Mesenchymal stem cell (in vitro differentiated cells and primary cell): ENCODE results near the gene WDR48.
A peak's percentile ranks its signal among the peaks of the same experiment; 100 is the strongest.

ENCODE experiments used
- DNase-seq: peaks from one replicate; pipeline ENCODE4 v3.0.0-alpha.2; 2013
- H2AFZ ChIP-seq: one replicate; pipeline ENCODE4 v1.6.1; 2013; ENCODE audit warnings: low read depth, mild to moderate bottlenecking, control low read depth, inconsistent platforms, low read length, moderate library complexity
- H2AK5ac ChIP-seq: 2 replicates; pipeline ENCODE4 v1.6.1; 2013; ENCODE audit warnings: low read length, moderate library complexity, mild to moderate bottlenecking, inconsistent platforms; ENCODE audit not compliant: severe bottlenecking
- H2BK120ac ChIP-seq: one replicate; pipeline ENCODE4 v1.6.1; 2013; ENCODE audit warnings: low read depth, mild to moderate bottlenecking, inconsistent platforms, low read length, moderate library complexity
- H2BK12ac ChIP-seq, 2 experiments: one replicate each; pipeline ENCODE4 v1.6.1; 2013; ENCODE audit warnings: inconsistent platforms in 2 of 2, low read length in 2 of 2, mild to moderate bottlenecking in 2 of 2, moderate library complexity in 2 of 2, control low read depth in 1 of 2
- H2BK15ac ChIP-seq: one replicate; pipeline ENCODE4 v1.6.1; 2013; ENCODE audit warnings: mild to moderate bottlenecking, low read depth, inconsistent platforms; ENCODE audit not compliant: poor library complexity, severe bottlenecking
- H2BK5ac ChIP-seq: 2 replicates; pipeline ENCODE4 v1.6.1; 2013; ENCODE audit warnings: low read depth, mild to moderate bottlenecking, low read length, control low read depth, inconsistent platforms; ENCODE audit not compliant: poor library complexity, severe bottlenecking
- H3K14ac ChIP-seq, 2 experiments: one replicate each; pipeline ENCODE4 v1.6.1; 2013; ENCODE audit warnings: inconsistent platforms in 2 of 2, low read length in 2 of 2, control low read depth in 1 of 2, mild to moderate bottlenecking in 1 of 2, moderate library complexity in 1 of 2
- H3K18ac ChIP-seq, 2 experiments: one replicate each; pipeline ENCODE4 v1.6.1; 2013; ENCODE audit warnings: inconsistent platforms in 2 of 2, low read length in 2 of 2, control low read depth in 1 of 2, low read depth in 1 of 2, mild to moderate bottlenecking in 1 of 2
- H3K23ac ChIP-seq, 2 experiments: one replicate each; pipeline ENCODE4 v1.6.1; 2013; ENCODE audit warnings: inconsistent platforms in 2 of 2, low read length in 2 of 2, mild to moderate bottlenecking in 2 of 2, moderate library complexity in 2 of 2, control low read depth in 1 of 2
- H3K27ac ChIP-seq: 2 replicates; pipeline ENCODE4 v1.5.1; 2013; ENCODE audit warnings: mild to moderate bottlenecking, moderate library complexity, low read length, control low read depth, inconsistent platforms; ENCODE audit not compliant: poor library complexity, severe bottlenecking
- H3K27me3 ChIP-seq, 2 experiments: 2 replicates each; pipeline versions ENCODE4 v1.6.1 to v1.7.0; 2013; ENCODE audit warnings: low read length in 2 of 2, mild to moderate bottlenecking in 2 of 2, moderate library complexity in 2 of 2, control low read depth in 1 of 2, inconsistent platforms in 1 of 2; ENCODE audit not compliant: control insufficient read depth in 1 of 2, insufficient read depth in 1 of 2
- H3K36me3 ChIP-seq, 2 experiments: 2 replicates each; pipeline versions ENCODE4 v1.6.1 to v1.7.0; 2013; ENCODE audit warnings: low read length in 2 of 2, control low read depth in 1 of 2, inconsistent platforms in 1 of 2, low read depth in 1 of 2, mild to moderate bottlenecking in 1 of 2; ENCODE audit not compliant: insufficient read depth in 2 of 2, control insufficient read depth in 1 of 2
- H3K4ac ChIP-seq, 2 experiments: one replicate each; pipeline ENCODE4 v1.6.1; 2013; ENCODE audit warnings: inconsistent platforms in 2 of 2, low read length in 2 of 2, mild to moderate bottlenecking in 2 of 2, moderate library complexity in 2 of 2, control low read depth in 1 of 2, low read depth in 1 of 2
- H3K4me1 ChIP-seq: 2 replicates; pipeline ENCODE4 v1.6.1; 2013; ENCODE audit warnings: low read depth, low read length, control low read depth; ENCODE audit not compliant: control insufficient read depth, insufficient read depth
- H3K4me2 ChIP-seq: 2 replicates; pipeline ENCODE4 v1.6.1; 2013; ENCODE audit warnings: low read length, mild to moderate bottlenecking, inconsistent platforms; ENCODE audit not compliant: poor library complexity, severe bottlenecking
- H3K4me3 ChIP-seq, 2 experiments: 2 replicates each; pipeline versions ENCODE4 v1.5.1 to v1.7.0; 2013; ENCODE audit warnings: low read length in 2 of 2, mild to moderate bottlenecking in 2 of 2, control low read depth in 1 of 2, low read depth in 1 of 2; ENCODE audit not compliant: insufficient read depth in 1 of 2
- H3K79me1 ChIP-seq: replicated peaks from 2 replicates; pipeline ENCODE4 v1.6.1; 2013; ENCODE audit warnings: mild to moderate bottlenecking, control low read depth, low read length, inconsistent platforms; ENCODE audit not compliant: poor library complexity, severe bottlenecking
- H3K9ac ChIP-seq: 2 replicates; pipeline ENCODE4 v1.7.0; 2013; ENCODE audit warnings: mild to moderate bottlenecking, low read length, moderate library complexity
- H3K9me3 ChIP-seq: 2 replicates; pipeline ENCODE4 v1.7.0; 2013; ENCODE audit warnings: mild to moderate bottlenecking, low read length; ENCODE audit not compliant: control insufficient read depth
- H4K8ac ChIP-seq: one replicate; pipeline ENCODE4 v1.6.1; 2013; ENCODE audit warnings: inconsistent platforms, mild to moderate bottlenecking, low read length, moderate library complexity
- H4K91ac ChIP-seq: one replicate; pipeline ENCODE4 v1.6.1; 2013; ENCODE audit warnings: mild to moderate bottlenecking, low read length, inconsistent platforms
- WGBS: methylation state at CpG from one replicate; pipeline ENCODE4 v1.1.7; 2013; ENCODE audit warnings: mixed read lengths; 5-methylcytosine and 5-hydroxymethylcytosine counted together

Gene WDR48

GRCh38 chr3:39080026-39080425, 28.2 kb downstream of the WDR48 start:
- no peaks in the 10 kb centered on the region for H3K9me3 ChIP-seq
- H3K14ac ChIP-seq, result no peak overlapping the region
- peaks cover 1% of the 10 kb centered on the region for H3K79me1 ChIP-seq
- H3K4ac ChIP-seq, result no peak overlapping the region
- H2BK15ac ChIP-seq, result no peak overlapping the region
- no peaks in the 10 kb centered on the region for H3K4me1 ChIP-seq
- no peak for DNase-seq
- H2BK12ac ChIP-seq, result no peak overlapping the region
- no peak overlapping the region for H2AFZ ChIP-seq
- H2BK120ac ChIP-seq, result no peak overlapping the region
- H2AK5ac ChIP-seq, result no peak overlapping the region
- no peaks in the 10 kb centered on the region for H3K27me3 ChIP-seq
- no peak overlapping the region for H3K23ac ChIP-seq
- H3K18ac ChIP-seq, result no peak overlapping the region
- no peak overlapping the region for H2BK5ac ChIP-seq
- peaks cover 11 to 75% of the 10 kb centered on the region in 2 experiments for H3K36me3 ChIP-seq
- H3K27ac ChIP-seq, result no peak overlapping the region
- no peak overlapping the region for H3K9ac ChIP-seq
- no peak overlapping the region for H4K91ac ChIP-seq
- H3K4me2 ChIP-seq, result no peak overlapping the region
- no peak overlapping the region for H4K8ac ChIP-seq
- no peak overlapping the region for H3K4me3 ChIP-seq

GRCh38 chr3:39082666-39083313, 31.0 kb downstream of the WDR48 start:
- no peak overlapping the region for H2AFZ ChIP-seq
- H4K91ac ChIP-seq, result no peak overlapping the region
- H3K4me2 ChIP-seq, result no peak overlapping the region
- no peak overlapping the region for H3K4ac ChIP-seq
- H3K36me3 ChIP-seq, result peaks cover 22 to 73% of the 10 kb centered on the region in 2 experiments
- no peak overlapping the region for H2BK12ac ChIP-seq
- no peak overlapping the region for H2BK120ac ChIP-seq
- H3K79me1 ChIP-seq, result peaks cover 1% of the 10 kb centered on the region
- no peak overlapping the region for H2BK5ac ChIP-seq
- no peak overlapping the region for H3K14ac ChIP-seq
- no peaks in the 10 kb centered on the region for H3K9me3 ChIP-seq
- no peak overlapping the region for H2AK5ac ChIP-seq
- no peak overlapping the region for H2BK15ac ChIP-seq
- 97% methylated on average over 4 of the region's 4 CpGs for WGBS
- no peak overlapping the region for H3K23ac ChIP-seq
- DNase-seq, result no peak
- H3K27ac ChIP-seq, result no peak overlapping the region
- H3K4me3 ChIP-seq, result no peak overlapping the region
- H3K9ac ChIP-seq, result no peak overlapping the region
- H3K18ac ChIP-seq, result no peak overlapping the region
- H4K8ac ChIP-seq, result no peak overlapping the region
- H3K4me1 ChIP-seq, result no peaks in the 10 kb centered on the region
- H3K27me3 ChIP-seq, result no peaks in the 10 kb centered on the region

- WGBS, result 89% methylated on average over 4 of the region's 4 CpGs
- Histone ChIP-seq H2BK12ac (no peak overlapping the region), H3K23ac (no peak overlapping the region), H2BK15ac (no peak overlapping the region), H2BK120ac (no peak overlapping the region), H2BK5ac (no peak overlapping the region), H2AK5ac (no peak overlapping the region), H3K18ac (no peak overlapping the region), H4K8ac (no peak overlapping the region), H3K27ac (no peak overlapping the region), H3K4me3 (no peak overlapping the region), H3K27me3 (no peaks in the 10 kb centered on the region), H3K9ac (no peak overlapping the region), H3K4me1 (peaks cover 3% of the 10 kb centered on the region), H4K91ac (no peak overlapping the region), H3K9me3 (no peaks in the 10 kb centered on the region), H2AFZ (no peak overlapping the region), H3K14ac (no peak overlapping the region), H3K4me2 (no peak overlapping the region), H3K36me3 (peaks cover 24 to 79% of the 10 kb centered on the region in 2 experiments), H3K79me1 (peaks cover 1% of the 10 kb centered on the region), H3K4ac (no peak overlapping the region)
- DNase-seq, result no peak
Measured at GRCh38 chr3:39086144-39086543, 34.3 kb downstream of the WDR48 start.

GRCh38 chr3:39088456-39088855, 36.6 kb downstream of the WDR48 start:
- Histone ChIP-seq H3K36me3 (peaks cover 26 to 91% of the 10 kb centered on the region in 2 experiments), H3K4me1 (peaks cover 3% of the 10 kb centered on the region), H3K4me3 (no peak overlapping the region), H4K8ac (no peak overlapping the region), H3K79me1 (peaks cover 1% of the 10 kb centered on the region), H3K18ac (no peak overlapping the region), H3K9me3 (no peaks in the 10 kb centered on the region), H3K4me2 (no peak overlapping the region), H3K23ac (no peak overlapping the region), H3K4ac (no peak overlapping the region), H2BK5ac (peak overlapping the region; percentile 44), H2BK15ac (no peak overlapping the region), H2BK120ac (no peak overlapping the region), H3K9ac (no peak overlapping the region), H2BK12ac (no peak overlapping the region), H2AK5ac (no peak overlapping the region), H2AFZ (no peak overlapping the region), H3K27me3 (no peaks in the 10 kb centered on the region), H4K91ac (no peak overlapping the region), H3K14ac (no peak overlapping the region), H3K27ac (no peak overlapping the region)
- 99% methylated on average over 3 of the region's 3 CpGs for WGBS
- no peak for DNase-seq
